ENCODE results near the gene OR51E1.

The OR51E1 gene

GRCh38 chr11:4704790-4705334, 61.1 kb downstream of the OR51E1 start:
- DNase-seq (ENCODE audit: low read depth in 2 of 2, low spot score in 1 of 2): no peak
